HEK293 (cell line): ENCODE data around the gene NOM1.

Experiments used
- KLF10 ChIP-seq: fragments of 450-650 bp; IDR thresholded peaks from 2 replicates; pipeline ENCODE4 v1.5.1; 2018; ENCODE audit warnings: missing biosample characterization, mild to moderate bottlenecking, missing genetic modification characterization
- KLF9 ChIP-seq: fragments of 450-650 bp; formaldehyde crosslinking; IDR thresholded peaks from 2 replicates; pipeline ENCODE4 v1.5.1; 2016; ENCODE audit warnings: missing biosample characterization, missing genetic modification characterization, low read depth
- MEIS1 ChIP-seq: sonication (generic); formaldehyde crosslinking; IDR thresholded peaks from 2 replicates; pipeline ENCODE4 v1.8.1; 2022; ENCODE audit warnings: missing genetic modification reagents, mild to moderate bottlenecking, borderline replicate concordance
- WT1 ChIP-seq: fragments of 450-650 bp; formaldehyde crosslinking; IDR thresholded peaks from 2 replicates; pipeline ENCODE4 v1.5.1; 2016; ENCODE audit warnings: missing biosample characterization, missing genetic modification characterization
- ZFHX2 ChIP-seq: fragments of 450-650 bp; formaldehyde crosslinking; conservative IDR thresholded peaks from 2 replicates; pipeline ENCODE4 v1.5.1; 2016; ENCODE audit warnings: missing biosample characterization, missing genetic modification characterization
- ZFP37 ChIP-seq: fragments of 450-650 bp; formaldehyde crosslinking; IDR thresholded peaks from 2 replicates; pipeline ENCODE4 v1.5.1; 2016; ENCODE audit warnings: missing biosample characterization, missing genetic modification characterization
- ZFP69B ChIP-seq: fragments of 450-650 bp; formaldehyde crosslinking; IDR thresholded peaks from 2 replicates; pipeline ENCODE4 v1.5.1; 2016; ENCODE audit warnings: missing biosample characterization, missing genetic modification characterization
- ZNF133 ChIP-seq: fragments of 450-650 bp; formaldehyde crosslinking; IDR thresholded peaks from 2 replicates; pipeline ENCODE4 v1.5.1; 2016; ENCODE audit warnings: missing biosample characterization, missing genetic modification characterization
- ZNF391 ChIP-seq: fragments of 450-650 bp; formaldehyde crosslinking; IDR thresholded peaks from 2 replicates; pipeline ENCODE4 v1.5.1; 2016; ENCODE audit warnings: low read depth, missing biosample characterization, missing genetic modification characterization, borderline replicate concordance
- ZNF560 ChIP-seq: fragments of 450-650 bp; formaldehyde crosslinking; IDR thresholded peaks from 2 replicates; pipeline ENCODE4 v1.5.1; 2017; ENCODE audit warnings: missing biosample characterization, missing genetic modification characterization, borderline replicate concordance
- ZNF561 ChIP-seq: fragments of 450-650 bp; IDR thresholded peaks from 2 replicates; pipeline ENCODE4 v1.5.1; 2018; ENCODE audit warnings: missing biosample characterization, missing genetic modification characterization, borderline replicate concordance
- ZNF571 ChIP-seq: fragments of 450-650 bp; formaldehyde crosslinking; IDR thresholded peaks from 2 replicates; pipeline ENCODE4 v1.5.0; 2017; ENCODE audit warnings: missing biosample characterization, missing genetic modification characterization
- ZNF610 ChIP-seq: fragments of 450-650 bp; formaldehyde crosslinking; IDR thresholded peaks from 2 replicates; pipeline ENCODE4 v1.5.1; 2016; ENCODE audit warnings: missing biosample characterization, missing genetic modification characterization, borderline replicate concordance
- ZNF626 ChIP-seq: fragments of 450-650 bp; sonication (Bioruptor Pico); formaldehyde crosslinking; IDR thresholded peaks from 2 replicates; pipeline ENCODE4 v1.5.1; 2018; ENCODE audit warnings: missing biosample characterization, missing genetic modification characterization, inconsistent platforms
- ZNF670 ChIP-seq: fragments of 450-650 bp; formaldehyde crosslinking; IDR thresholded peaks from 2 replicates; pipeline ENCODE4 v1.5.1; 2016; ENCODE audit warnings: missing biosample characterization, missing genetic modification characterization, low read depth
- ZNF776 ChIP-seq: fragments of 450-650 bp; formaldehyde crosslinking; IDR thresholded peaks from 2 replicates; pipeline ENCODE4 v1.5.0; 2017; ENCODE audit warnings: missing biosample characterization, missing genetic modification characterization, borderline replicate concordance
- ZSCAN16 ChIP-seq: fragments of 450-650 bp; formaldehyde crosslinking; IDR thresholded peaks from 2 replicates; pipeline ENCODE4 v1.5.1; 2016; ENCODE audit warnings: missing biosample characterization, missing genetic modification characterization
- TF ChIP-seq, protein P1 (sequence below): fragments of 450-650 bp; formaldehyde crosslinking; IDR thresholded peaks from 2 replicates; pipeline ENCODE4 v1.5.1; 2016; ENCODE audit warnings: missing biosample characterization, missing genetic modification characterization
- TF ChIP-seq, protein P2 (sequence below): fragments of 450-650 bp; formaldehyde crosslinking; IDR thresholded peaks from 2 replicates; pipeline ENCODE4 v1.5.1; 2016; ENCODE audit warnings: missing biosample characterization, missing genetic modification characterization
- TF ChIP-seq, protein P3 (sequence below): IDR thresholded peaks from 2 replicates; pipeline ENCODE4 v1.6.1; 2011; ENCODE audit warnings: mild to moderate bottlenecking, low read depth, low read length, borderline replicate concordance
- TF ChIP-seq, protein P4 (sequence below): fragments of 450-650 bp; formaldehyde crosslinking; IDR thresholded peaks from 2 replicates; pipeline ENCODE4 v1.5.1; 2016; ENCODE audit warnings: missing biosample characterization, missing genetic modification characterization, low read depth
- TF ChIP-seq, protein P5 (sequence below): sonication (generic); formaldehyde crosslinking; IDR thresholded peaks from 2 replicates; pipeline ENCODE4 v1.8.1; 2022; ENCODE audit warnings: mild to moderate bottlenecking, moderate library complexity, missing genetic modification reagents
- TF ChIP-seq, protein P6 (sequence below): fragments of 450-650 bp; formaldehyde crosslinking; IDR thresholded peaks from 2 replicates; pipeline ENCODE4 v1.5.1; 2017; ENCODE audit warnings: missing biosample characterization, mild to moderate bottlenecking, missing genetic modification characterization, moderate library complexity
- TF ChIP-seq, protein P7 (sequence below): fragments of 450-650 bp; formaldehyde crosslinking; conservative IDR thresholded peaks from 2 replicates; pipeline ENCODE4 v1.5.1; 2016; ENCODE audit warnings: low read depth, missing biosample characterization, missing genetic modification characterization

NOM1 gene

DNA sequence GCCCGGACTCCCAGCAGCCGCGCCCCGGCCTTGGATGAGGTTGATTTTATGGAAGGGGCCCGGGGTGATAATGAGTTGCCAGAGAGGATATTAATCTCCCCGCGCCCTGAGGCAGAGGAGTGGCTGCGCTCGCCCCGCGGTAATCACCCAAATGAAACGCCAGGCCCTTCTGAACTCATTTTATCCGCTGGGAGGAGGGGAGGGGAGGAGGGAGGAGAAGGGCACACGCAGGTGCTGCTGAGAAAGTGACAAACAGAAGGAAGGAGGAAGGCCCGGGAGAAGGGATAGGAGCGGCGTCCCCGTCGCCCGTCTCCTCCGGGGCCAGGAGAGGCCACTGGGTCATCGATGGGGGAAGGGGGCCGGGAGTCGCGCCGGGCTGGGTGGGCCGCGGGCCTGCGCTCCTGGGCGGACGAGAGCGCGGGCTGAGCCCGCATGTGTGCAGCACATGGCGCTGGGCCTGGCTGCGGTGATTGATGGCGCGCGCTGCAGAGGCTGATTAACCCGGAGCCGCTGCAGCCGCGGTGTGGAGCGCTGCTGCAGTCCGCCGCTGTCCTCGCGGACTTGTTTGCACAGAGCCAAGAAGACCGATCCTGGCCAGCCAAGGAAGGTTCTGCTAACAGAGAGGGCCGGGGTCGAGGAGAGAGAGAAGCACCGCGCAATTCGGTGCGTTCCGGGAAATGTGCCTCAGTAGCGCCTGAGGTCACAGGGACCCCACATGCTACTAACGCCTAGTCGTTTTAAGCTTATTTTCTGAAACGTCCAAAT lies 54.4 kb downstream of the NOM1 start (continued):
- no peak for TF ChIP-seq ZFP69B (tag by site-specific recombination)
- TF ChIP-seq KLF10 (tag by site-specific recombination): peak; percentile 78; the same call in 1 of the 2 replicates
- TF ChIP-seq, protein P1, sequence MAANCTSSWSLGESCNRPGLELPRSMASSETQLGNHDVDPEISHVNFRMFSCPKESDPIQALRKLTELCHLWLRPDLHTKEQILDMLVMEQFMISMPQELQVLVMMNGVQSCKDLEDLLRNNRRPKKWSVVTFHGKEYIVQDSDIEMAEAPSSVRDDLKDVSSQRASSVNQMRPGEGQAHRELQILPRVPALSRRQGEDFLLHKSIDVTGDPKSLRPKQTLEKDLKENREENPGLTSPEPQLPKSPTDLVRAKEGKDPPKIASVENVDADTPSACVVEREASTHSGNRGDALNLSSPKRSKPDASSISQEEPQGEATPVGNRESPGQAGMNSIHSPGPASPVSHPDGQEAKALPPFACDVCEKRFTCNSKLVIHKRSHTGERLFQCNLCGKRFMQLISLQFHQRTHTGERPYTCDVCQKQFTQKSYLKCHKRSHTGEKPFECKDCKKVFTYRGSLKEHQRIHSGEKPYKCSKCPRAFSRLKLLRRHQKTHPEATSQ (tag by site-specific recombination): no peak
- no peak for TF ChIP-seq ZFHX2
- no peak for TF ChIP-seq ZNF626
- TF ChIP-seq, protein P2, sequence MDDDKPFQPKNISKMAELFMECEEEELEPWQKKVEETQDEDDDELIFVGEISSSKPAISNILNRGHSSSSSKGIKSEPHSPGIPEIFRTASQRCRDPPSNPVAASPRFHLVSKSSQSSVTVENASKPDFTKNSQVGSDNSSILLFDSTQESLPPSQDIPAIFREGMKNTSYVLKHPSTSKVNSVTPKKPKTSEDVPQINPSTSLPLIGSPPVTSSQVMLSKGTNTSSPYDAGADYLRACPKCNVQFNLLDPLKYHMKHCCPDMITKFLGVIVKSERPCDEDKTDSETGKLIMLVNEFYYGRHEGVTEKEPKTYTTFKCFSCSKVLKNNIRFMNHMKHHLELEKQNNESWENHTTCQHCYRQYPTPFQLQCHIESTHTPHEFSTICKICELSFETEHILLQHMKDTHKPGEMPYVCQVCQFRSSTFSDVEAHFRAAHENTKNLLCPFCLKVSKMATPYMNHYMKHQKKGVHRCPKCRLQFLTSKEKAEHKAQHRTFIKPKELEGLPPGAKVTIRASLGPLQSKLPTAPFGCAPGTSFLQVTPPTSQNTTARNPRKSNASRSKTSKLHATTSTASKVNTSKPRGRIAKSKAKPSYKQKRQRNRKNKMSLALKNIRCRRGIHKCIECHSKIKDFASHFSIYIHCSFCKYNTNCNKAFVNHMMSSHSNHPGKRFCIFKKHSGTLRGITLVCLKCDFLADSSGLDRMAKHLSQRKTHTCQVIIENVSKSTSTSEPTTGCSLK (tag by site-specific recombination): no peak
- TF ChIP-seq, protein P3, sequence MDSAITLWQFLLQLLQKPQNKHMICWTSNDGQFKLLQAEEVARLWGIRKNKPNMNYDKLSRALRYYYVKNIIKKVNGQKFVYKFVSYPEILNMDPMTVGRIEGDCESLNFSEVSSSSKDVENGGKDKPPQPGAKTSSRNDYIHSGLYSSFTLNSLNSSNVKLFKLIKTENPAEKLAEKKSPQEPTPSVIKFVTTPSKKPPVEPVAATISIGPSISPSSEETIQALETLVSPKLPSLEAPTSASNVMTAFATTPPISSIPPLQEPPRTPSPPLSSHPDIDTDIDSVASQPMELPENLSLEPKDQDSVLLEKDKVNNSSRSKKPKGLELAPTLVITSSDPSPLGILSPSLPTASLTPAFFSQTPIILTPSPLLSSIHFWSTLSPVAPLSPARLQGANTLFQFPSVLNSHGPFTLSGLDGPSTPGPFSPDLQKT: no peak
- TF ChIP-seq ZNF776 (tag by site-specific recombination): no peak
- no peak for TF ChIP-seq ZFP37 (tag by site-specific recombination)
- TF ChIP-seq ZNF133 (tag by site-specific recombination): no peak
- TF ChIP-seq KLF9 (tag by site-specific recombination): no peak
- TF ChIP-seq, protein P4, sequence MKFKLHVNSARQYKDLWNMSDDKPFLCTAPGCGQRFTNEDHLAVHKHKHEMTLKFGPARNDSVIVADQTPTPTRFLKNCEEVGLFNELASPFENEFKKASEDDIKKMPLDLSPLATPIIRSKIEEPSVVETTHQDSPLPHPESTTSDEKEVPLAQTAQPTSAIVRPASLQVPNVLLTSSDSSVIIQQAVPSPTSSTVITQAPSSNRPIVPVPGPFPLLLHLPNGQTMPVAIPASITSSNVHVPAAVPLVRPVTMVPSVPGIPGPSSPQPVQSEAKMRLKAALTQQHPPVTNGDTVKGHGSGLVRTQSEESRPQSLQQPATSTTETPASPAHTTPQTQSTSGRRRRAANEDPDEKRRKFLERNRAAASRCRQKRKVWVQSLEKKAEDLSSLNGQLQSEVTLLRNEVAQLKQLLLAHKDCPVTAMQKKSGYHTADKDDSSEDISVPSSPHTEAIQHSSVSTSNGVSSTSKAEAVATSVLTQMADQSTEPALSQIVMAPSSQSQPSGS: no peak
- TF ChIP-seq, protein P5, sequence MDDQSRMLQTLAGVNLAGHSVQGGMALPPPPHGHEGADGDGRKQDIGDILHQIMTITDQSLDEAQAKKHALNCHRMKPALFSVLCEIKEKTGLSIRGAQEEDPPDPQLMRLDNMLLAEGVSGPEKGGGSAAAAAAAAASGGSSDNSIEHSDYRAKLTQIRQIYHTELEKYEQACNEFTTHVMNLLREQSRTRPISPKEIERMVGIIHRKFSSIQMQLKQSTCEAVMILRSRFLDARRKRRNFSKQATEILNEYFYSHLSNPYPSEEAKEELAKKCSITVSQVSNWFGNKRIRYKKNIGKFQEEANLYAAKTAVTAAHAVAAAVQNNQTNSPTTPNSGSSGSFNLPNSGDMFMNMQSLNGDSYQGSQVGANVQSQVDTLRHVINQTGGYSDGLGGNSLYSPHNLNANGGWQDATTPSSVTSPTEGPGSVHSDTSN (CRISPR knock-in tag): no peak
- peak; percentile 84 for TF ChIP-seq WT1 (tag by site-specific recombination)
- TF ChIP-seq ZNF391: no peak
- TF ChIP-seq, protein P6, sequence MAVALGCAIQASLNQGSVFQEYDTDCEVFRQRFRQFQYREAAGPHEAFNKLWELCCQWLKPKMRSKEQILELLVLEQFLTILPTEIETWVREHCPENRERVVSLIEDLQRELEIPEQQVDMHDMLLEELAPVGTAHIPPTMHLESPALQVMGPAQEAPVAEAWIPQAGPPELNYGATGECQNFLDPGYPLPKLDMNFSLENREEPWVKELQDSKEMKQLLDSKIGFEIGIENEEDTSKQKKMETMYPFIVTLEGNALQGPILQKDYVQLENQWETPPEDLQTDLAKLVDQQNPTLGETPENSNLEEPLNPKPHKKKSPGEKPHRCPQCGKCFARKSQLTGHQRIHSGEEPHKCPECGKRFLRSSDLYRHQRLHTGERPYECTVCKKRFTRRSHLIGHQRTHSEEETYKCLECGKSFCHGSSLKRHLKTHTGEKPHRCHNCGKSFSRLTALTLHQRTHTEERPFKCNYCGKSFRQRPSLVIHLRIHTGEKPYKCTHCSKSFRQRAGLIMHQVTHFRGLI (tag by site-specific recombination): peak; percentile 66
- TF ChIP-seq ZNF560 (tag by site-specific recombination): no peak
- TF ChIP-seq ZNF610 (tag by site-specific recombination): peak; percentile 29; the same call in 1 of the 2 replicates
- no peak for TF ChIP-seq ZNF670
- TF ChIP-seq MEIS1: no peak
- no peak for TF ChIP-seq ZNF571
- TF ChIP-seq, protein P7, sequence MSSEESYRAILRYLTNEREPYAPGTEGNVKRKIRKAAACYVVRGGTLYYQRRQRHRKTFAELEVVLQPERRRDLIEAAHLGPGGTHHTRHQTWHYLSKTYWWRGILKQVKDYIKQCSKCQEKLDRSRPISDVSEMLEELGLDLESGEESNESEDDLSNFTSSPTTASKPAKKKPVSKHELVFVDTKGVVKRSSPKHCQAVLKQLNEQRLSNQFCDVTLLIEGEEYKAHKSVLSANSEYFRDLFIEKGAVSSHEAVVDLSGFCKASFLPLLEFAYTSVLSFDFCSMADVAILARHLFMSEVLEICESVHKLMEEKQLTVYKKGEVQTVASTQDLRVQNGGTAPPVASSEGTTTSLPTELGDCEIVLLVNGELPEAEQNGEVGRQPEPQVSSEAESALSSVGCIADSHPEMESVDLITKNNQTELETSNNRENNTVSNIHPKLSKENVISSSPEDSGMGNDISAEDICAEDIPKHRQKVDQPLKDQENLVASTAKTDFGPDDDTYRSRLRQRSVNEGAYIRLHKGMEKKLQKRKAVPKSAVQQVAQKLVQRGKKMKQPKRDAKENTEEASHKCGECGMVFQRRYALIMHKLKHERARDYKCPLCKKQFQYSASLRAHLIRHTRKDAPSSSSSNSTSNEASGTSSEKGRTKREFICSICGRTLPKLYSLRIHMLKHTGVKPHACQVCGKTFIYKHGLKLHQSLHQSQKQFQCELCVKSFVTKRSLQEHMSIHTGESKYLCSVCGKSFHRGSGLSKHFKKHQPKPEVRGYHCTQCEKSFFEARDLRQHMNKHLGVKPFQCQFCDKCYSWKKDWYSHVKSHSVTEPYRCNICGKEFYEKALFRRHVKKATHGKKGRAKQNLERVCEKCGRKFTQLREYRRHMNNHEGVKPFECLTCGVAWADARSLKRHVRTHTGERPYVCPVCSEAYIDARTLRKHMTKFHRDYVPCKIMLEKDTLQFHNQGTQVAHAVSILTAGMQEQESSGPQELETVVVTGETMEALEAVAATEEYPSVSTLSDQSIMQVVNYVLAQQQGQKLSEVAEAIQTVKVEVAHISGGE (tag by site-specific recombination): no peak
- no peak for TF ChIP-seq ZSCAN16
- TF ChIP-seq ZNF561 (tag by site-specific recombination): peak; percentile 31; the same call in 1 of the 2 replicates
